Measurements from ENCODE around the gene TEX53.

- TF ChIP-seq, protein P1, sequence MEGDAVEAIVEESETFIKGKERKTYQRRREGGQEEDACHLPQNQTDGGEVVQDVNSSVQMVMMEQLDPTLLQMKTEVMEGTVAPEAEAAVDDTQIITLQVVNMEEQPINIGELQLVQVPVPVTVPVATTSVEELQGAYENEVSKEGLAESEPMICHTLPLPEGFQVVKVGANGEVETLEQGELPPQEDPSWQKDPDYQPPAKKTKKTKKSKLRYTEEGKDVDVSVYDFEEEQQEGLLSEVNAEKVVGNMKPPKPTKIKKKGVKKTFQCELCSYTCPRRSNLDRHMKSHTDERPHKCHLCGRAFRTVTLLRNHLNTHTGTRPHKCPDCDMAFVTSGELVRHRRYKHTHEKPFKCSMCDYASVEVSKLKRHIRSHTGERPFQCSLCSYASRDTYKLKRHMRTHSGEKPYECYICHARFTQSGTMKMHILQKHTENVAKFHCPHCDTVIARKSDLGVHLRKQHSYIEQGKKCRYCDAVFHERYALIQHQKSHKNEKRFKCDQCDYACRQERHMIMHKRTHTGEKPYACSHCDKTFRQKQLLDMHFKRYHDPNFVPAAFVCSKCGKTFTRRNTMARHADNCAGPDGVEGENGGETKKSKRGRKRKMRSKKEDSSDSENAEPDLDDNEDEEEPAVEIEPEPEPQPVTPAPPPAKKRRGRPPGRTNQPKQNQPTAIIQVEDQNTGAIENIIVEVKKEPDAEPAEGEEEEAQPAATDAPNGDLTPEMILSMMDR (IDR thresholded peaks at IDR 0.05 in 4 of 5, conservative IDR thresholded peaks at IDR 0.05 in 1 of 5): peak in 4 of 5 experiments; percentile 59 to 68 (median 64)
- TF ChIP-seq POLR2A (IDR thresholded peaks at IDR 0.05): no peak
Measured at GRCh38 chr9:114662081-114662989, 4.7 kb upstream of the TEX53 start.
